ENCODE measurements around the gene HIPK4.
A peak's percentile ranks its signal among the peaks of the same experiment; 100 is the strongest.
"Not testable (repeated sequence)": the region's sequence is repeated elsewhere in the genome, so short reads cannot be mapped to it uniquely, and the experiment has no call there.

The HIPK4 gene

GRCh38 chr19:40411125-40411842 is 21.3 kb upstream of the HIPK4 start:
- in situ Hi-C loops (cut with MboI; ENCODE audit: low sequenced_read_pairs, unreplicated experiment), result no loop called here
- no peak for DNase-seq (ENCODE audit: low spot score)
- TF ChIP-seq CTCF (IDR thresholded peaks at IDR 0.05; ENCODE audit: borderline replicate concordance, control extremely low read depth, extremely low read depth, insufficient read depth, missing control alignments), result peak; percentile 1

GRCh38 chr19:40410030-40410389 is 20.0 kb upstream of the HIPK4 start:
- in situ Hi-C loops (cut with MboI; ENCODE audit: low sequenced_read_pairs, unreplicated experiment), result no loop called here
- no peak for TF ChIP-seq CTCF (IDR thresholded peaks at IDR 0.05; ENCODE audit: borderline replicate concordance, control extremely low read depth, extremely low read depth, insufficient read depth, missing control alignments)
- no peak for DNase-seq (ENCODE audit: low spot score)

GRCh38 chr19:40408598-40408925 is 18.6 kb upstream of the HIPK4 start:
- in situ Hi-C loops (cut with MboI; ENCODE audit: low sequenced_read_pairs, unreplicated experiment); DNase-seq (ENCODE audit: low spot score): not testable (repeated sequence)

GRCh38 chr19:40407714-40408597 is 18.0 kb upstream of the HIPK4 start:
- no peak for TF ChIP-seq CTCF (IDR thresholded peaks at IDR 0.05; ENCODE audit: borderline replicate concordance, control extremely low read depth, extremely low read depth, insufficient read depth, missing control alignments)
- in situ Hi-C loops (cut with MboI; ENCODE audit: low sequenced_read_pairs, unreplicated experiment), result no loop called here
- DNase-seq (ENCODE audit: low spot score), result no peak

GRCh38 chr19:40403262-40403984 is 13.4 kb upstream of the HIPK4 start:
- TF ChIP-seq CTCF (IDR thresholded peaks at IDR 0.05; ENCODE audit: borderline replicate concordance, control extremely low read depth, extremely low read depth, insufficient read depth, missing control alignments), result no peak
- in situ Hi-C loops (cut with MboI; ENCODE audit: low sequenced_read_pairs, unreplicated experiment), result no loop called here

GRCh38 chr19:40400559-40400958 is 10.6 kb upstream of the HIPK4 start:
- no peak for TF ChIP-seq CTCF (IDR thresholded peaks at IDR 0.05; ENCODE audit: borderline replicate concordance, control extremely low read depth, extremely low read depth, insufficient read depth, missing control alignments)
- no peak for DNase-seq (ENCODE audit: low spot score)
- in situ Hi-C loops (cut with MboI; ENCODE audit: low sequenced_read_pairs, unreplicated experiment), result no loop called here

More at GRCh38 chr19:40403262-40403984, 13.4 kb upstream of the HIPK4 start:
- DNase-seq (ENCODE audit: low spot score), result peak; percentile 98
